ENCODE results near the gene NPAS3.

DNA sequence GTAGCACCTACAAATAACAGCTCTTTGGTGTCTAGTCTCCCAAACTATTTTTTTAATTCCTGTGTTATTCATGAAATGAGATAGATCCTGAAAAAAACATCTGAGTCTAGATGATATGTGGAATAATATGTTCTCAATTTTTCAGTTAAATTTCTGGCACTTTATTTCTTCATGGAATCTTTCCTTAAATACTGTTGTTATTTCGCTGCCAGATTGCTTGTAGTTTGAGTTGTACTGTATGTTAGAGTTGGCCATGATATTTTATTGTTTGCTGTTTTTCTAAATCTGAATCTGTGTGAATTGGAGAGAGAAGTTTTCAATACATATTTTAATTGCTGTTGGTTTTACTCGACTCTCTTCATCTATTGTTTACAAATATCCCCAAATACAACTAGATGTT, 511.7 kb downstream of the NPAS3 start:
- TF ChIP-seq CTCF (conservative IDR thresholded peaks at IDR 0.05; ENCODE audit: low read depth, low read length) = no peak
- no peak for TF ChIP-seq EZH2 (IDR thresholded peaks at IDR 0.05; ENCODE audit: borderline replicate concordance, low read depth, low read length, poor library complexity, severe bottlenecking)
